NCI-H1694 (cell line): Measurements from ENCODE around the gene CDK5R2.

Source experiments
- DNase-seq: peaks from one replicate; lab custom pipeline; 2025; lab: John Stamatoyannopoulos, UW

The CDK5R2 gene

GRCh38 chr2:219002395-219003266 is 43.2 kb downstream of the CDK5R2 start:
- peak; percentile 68 for DNase-seq

- DNase-seq, result no peak
Measured at GRCh38 chr2:219003267-219003634, 43.8 kb downstream of the CDK5R2 start.

- no peak for DNase-seq
Measured at GRCh38 chr2:219003979-219004378, 44.5 kb downstream of the CDK5R2 start.

- DNase-seq, result no peak
Measured at GRCh38 chr2:219009294-219009693, 49.8 kb downstream of the CDK5R2 start.

- DNase-seq, result peak; percentile 27
Measured at GRCh38 chr2:219010162-219010756, 50.8 kb downstream of the CDK5R2 start.

- no peak for DNase-seq
Measured at GRCh38 chr2:219010873-219011272, 51.4 kb downstream of the CDK5R2 start.
